ENCODE results near the gene TMEM43.

TMEM43 gene

DNA sequence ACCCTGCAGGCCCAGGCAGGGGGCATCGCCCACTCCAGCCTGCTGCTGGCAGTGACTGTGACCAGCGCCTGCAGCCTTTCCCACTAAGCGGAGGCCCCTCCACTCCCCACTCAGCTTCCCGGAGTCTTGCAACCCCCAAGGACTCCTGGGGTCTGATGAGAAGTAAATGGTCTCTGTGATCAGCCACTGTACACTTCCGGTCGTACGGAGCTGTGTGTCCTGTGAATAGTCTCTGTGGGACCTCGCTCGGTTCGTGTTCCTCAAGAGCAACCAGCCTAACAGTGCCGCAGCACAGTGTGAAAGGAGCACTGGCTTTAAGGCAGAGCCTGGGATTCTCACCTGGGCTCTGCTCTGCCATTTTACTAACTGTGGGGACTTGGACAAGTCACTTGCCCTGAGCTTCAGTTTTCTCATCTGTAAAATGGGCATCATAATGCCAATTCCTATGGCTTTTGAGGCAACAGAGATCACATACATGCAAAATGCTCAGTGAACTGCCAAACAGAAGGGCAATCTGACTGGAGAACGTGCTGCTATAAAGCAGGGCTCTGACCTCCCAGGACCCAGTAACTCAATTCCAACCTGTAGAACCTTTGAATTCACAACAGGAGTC, 26.7 kb downstream of the TMEM43 start:
- TF ChIP-seq, protein P1, sequence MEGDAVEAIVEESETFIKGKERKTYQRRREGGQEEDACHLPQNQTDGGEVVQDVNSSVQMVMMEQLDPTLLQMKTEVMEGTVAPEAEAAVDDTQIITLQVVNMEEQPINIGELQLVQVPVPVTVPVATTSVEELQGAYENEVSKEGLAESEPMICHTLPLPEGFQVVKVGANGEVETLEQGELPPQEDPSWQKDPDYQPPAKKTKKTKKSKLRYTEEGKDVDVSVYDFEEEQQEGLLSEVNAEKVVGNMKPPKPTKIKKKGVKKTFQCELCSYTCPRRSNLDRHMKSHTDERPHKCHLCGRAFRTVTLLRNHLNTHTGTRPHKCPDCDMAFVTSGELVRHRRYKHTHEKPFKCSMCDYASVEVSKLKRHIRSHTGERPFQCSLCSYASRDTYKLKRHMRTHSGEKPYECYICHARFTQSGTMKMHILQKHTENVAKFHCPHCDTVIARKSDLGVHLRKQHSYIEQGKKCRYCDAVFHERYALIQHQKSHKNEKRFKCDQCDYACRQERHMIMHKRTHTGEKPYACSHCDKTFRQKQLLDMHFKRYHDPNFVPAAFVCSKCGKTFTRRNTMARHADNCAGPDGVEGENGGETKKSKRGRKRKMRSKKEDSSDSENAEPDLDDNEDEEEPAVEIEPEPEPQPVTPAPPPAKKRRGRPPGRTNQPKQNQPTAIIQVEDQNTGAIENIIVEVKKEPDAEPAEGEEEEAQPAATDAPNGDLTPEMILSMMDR (conservative IDR thresholded peaks at IDR 0.05) = no peak
- no peak overlapping the region for H3K27ac ChIP-seq

- TF ChIP-seq, protein P1 (conservative IDR thresholded peaks at IDR 0.05) = peak; percentile 46
- H3K27ac ChIP-seq = no peak overlapping the region
These were observed 27.5 kb downstream of the TMEM43 start for GRCh38 chr3:14152233-14152962.

GRCh38 chr3:14152963-14153355, 28.1 kb downstream of the TMEM43 start:
- TF ChIP-seq, protein P1 (conservative IDR thresholded peaks at IDR 0.05) = no peak
- H3K27ac ChIP-seq = no peak overlapping the region

- TF ChIP-seq, protein P1 (conservative IDR thresholded peaks at IDR 0.05) = no peak
- no peak overlapping the region for H3K27ac ChIP-seq
These were observed 28.8 kb downstream of the TMEM43 start for GRCh38 chr3:14153663-14154062.

DNA sequence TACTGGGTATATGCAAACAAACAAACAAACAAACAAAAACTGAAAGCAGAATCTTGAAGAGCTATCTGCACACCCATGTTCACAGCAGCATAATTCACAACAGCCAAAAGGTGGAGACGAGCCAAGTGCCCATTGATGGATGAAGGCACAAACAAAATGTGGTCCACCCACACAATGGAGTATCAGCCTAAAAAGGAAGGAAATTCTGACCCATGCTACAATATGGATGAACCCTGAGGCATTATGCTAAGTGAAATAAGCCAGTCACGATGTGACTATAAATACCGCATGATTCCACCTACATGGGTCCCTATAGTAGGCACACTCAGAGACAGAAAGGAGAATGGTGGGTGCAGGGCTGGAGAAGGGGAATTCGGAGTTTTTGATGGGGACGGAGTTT, 29.4 kb downstream of the TMEM43 start:
- TF ChIP-seq, protein P1 (conservative IDR thresholded peaks at IDR 0.05) = no peak
- H3K27ac ChIP-seq = no peak overlapping the region

DNA sequence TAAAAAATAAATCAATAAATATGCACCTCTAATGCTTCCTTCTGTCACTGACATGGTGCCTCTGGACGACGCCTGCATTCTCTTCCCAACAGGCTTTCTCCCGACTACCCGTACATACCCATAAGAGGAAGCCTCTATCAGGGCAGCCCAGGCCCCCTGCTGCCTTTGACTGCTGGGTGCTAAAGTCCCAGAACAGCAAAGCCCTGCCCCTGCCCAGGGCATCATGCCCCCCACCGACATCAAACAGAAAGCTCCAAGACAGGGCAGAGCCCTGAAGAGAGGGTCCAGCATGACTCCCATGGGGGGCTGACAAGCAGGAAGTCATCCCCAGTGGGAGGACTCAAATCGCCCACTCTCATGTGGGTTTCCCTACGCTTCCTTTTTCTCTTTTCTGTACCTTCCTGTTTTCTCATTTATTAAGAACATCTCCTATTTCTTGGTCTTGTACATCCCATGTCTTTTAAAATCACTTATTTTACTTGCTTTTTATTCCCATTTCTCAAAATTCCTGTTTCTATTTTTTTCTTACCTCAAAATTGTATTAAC, 30.1 kb downstream of the TMEM43 start:
- no peak overlapping the region for H3K27ac ChIP-seq
- TF ChIP-seq, protein P1 (conservative IDR thresholded peaks at IDR 0.05) = no peak

GRCh38 chr3:14156201-14156600, 31.3 kb downstream of the TMEM43 start:
- H3K27ac ChIP-seq = no peak overlapping the region
- TF ChIP-seq, protein P1 (conservative IDR thresholded peaks at IDR 0.05) = no peak

All from VCaP (cell line).